GM19455 (cell line): ENCODE results near the gene H2AZ1.
"Not testable (repeated sequence)": the region's sequence is repeated elsewhere in the genome, so short reads cannot be mapped to it uniquely, and the experiment has no call there.

ENCODE experiments used
- ATAC-seq: cut with Tn5 transposase; IDR thresholded peaks from one replicate; pipeline ENCODE4 v1.9.1; 2021; ENCODE audit not compliant: unreplicated experiment

H2AZ1 gene

GRCh38 chr4:99949999-99950912 lies at the start of gene H2AZ1:
TSS of gene H2AZ1 (minus strand) at chr4:99950275. CDS start at chr4:99950170, 105 bp downstream.
- ATAC-seq, result peak; percentile 57

- ATAC-seq, result no peak
Observed at GRCh38 chr4:99998062-99998867, 48.2 kb upstream of the H2AZ1 start.

GRCh38 chr4:99991741-99992140 lies 41.7 kb upstream of the H2AZ1 start:
- ATAC-seq, result no peak

- ATAC-seq, result no peak
Observed at GRCh38 chr4:99987681-99988080, 37.6 kb upstream of the H2AZ1 start.

GRCh38 chr4:99986792-99987191 lies 36.7 kb upstream of the H2AZ1 start:
- peak; percentile 65 for ATAC-seq

- no peak for ATAC-seq
Observed at GRCh38 chr4:99983289-99983943, 33.3 kb upstream of the H2AZ1 start.

- ATAC-seq, result no peak
Observed at GRCh38 chr4:99979872-99980271, 29.8 kb upstream of the H2AZ1 start.

- no peak for ATAC-seq
Observed at GRCh38 chr4:99971453-99972111, 21.5 kb upstream of the H2AZ1 start.

- ATAC-seq, result no peak
Observed at GRCh38 chr4:99968330-99968729, 18.3 kb upstream of the H2AZ1 start.

- ATAC-seq, result no peak
Observed at GRCh38 chr4:99966692-99967091, 16.6 kb upstream of the H2AZ1 start.

GRCh38 chr4:99965674-99966350 lies 15.7 kb upstream of the H2AZ1 start:
- ATAC-seq, result no peak

GRCh38 chr4:99965173-99965572 lies 15.1 kb upstream of the H2AZ1 start:
- ATAC-seq, result no peak

- no peak for ATAC-seq
Observed at GRCh38 chr4:99961711-99962110, 11.6 kb upstream of the H2AZ1 start.

- ATAC-seq, result no peak
Observed at GRCh38 chr4:99960648-99961047, 10.6 kb upstream of the H2AZ1 start.

GRCh38 chr4:99958207-99958606 lies 8.1 kb upstream of the H2AZ1 start:
- ATAC-seq, result not testable (repeated sequence)

GRCh38 chr4:99950913-99951254 lies 809 bp upstream of the H2AZ1 start:
- no peak for ATAC-seq

GRCh38 chr4:99949034-99949998 lies 759 bp downstream of the H2AZ1 start:
- peak; percentile 18 for ATAC-seq

GRCh38 chr4:99947608-99948007 lies 2.5 kb downstream of the H2AZ1 start:
- ATAC-seq, result no peak

GRCh38 chr4:99947190-99947578 lies 2.9 kb downstream of the H2AZ1 start:
- no peak for ATAC-seq
